ENCODE data around the gene PTPRK.
"Not testable (repeated sequence)": the region's sequence is repeated elsewhere in the genome, so short reads cannot be mapped to it uniquely, and the experiment has no call there.

PTPRK gene

DNA sequence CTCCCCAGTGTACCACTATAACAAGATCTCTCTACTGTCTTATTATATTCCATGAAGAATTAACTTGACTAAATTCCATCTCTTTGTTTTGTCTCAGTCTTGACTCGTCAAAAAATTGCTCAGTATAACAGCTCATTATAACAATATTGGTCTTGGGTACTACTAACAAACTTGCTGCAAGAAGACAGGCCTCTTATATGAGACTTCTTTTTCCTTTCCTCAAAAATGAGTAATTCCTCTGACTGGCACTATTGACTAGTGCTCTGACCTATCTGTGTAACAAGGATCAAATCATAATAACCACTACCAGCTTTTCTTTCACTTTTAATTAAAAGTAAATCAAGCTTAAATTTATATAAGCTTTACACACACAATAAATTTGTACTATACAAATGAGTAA is 528.3 kb downstream of the PTPRK start:
- Mint-ChIP-seq H3K4me3 (no peak overlapping the region), H3K27me3 (ENCODE audit: low read depth) (no peaks in the 10 kb centered on the region), H3K4me1 (no peaks in the 10 kb centered on the region), H3K36me3 (ENCODE audit: low read depth) (peaks cover 22% of the 10 kb centered on the region), H3K9me3 (no peaks in the 10 kb centered on the region), H3K27ac (no peak overlapping the region)
- TF ChIP-seq, protein P1, sequence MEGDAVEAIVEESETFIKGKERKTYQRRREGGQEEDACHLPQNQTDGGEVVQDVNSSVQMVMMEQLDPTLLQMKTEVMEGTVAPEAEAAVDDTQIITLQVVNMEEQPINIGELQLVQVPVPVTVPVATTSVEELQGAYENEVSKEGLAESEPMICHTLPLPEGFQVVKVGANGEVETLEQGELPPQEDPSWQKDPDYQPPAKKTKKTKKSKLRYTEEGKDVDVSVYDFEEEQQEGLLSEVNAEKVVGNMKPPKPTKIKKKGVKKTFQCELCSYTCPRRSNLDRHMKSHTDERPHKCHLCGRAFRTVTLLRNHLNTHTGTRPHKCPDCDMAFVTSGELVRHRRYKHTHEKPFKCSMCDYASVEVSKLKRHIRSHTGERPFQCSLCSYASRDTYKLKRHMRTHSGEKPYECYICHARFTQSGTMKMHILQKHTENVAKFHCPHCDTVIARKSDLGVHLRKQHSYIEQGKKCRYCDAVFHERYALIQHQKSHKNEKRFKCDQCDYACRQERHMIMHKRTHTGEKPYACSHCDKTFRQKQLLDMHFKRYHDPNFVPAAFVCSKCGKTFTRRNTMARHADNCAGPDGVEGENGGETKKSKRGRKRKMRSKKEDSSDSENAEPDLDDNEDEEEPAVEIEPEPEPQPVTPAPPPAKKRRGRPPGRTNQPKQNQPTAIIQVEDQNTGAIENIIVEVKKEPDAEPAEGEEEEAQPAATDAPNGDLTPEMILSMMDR (IDR thresholded peaks at IDR 0.05; ENCODE audit: unreplicated experiment in 3 of 3) = no peak

DNA sequence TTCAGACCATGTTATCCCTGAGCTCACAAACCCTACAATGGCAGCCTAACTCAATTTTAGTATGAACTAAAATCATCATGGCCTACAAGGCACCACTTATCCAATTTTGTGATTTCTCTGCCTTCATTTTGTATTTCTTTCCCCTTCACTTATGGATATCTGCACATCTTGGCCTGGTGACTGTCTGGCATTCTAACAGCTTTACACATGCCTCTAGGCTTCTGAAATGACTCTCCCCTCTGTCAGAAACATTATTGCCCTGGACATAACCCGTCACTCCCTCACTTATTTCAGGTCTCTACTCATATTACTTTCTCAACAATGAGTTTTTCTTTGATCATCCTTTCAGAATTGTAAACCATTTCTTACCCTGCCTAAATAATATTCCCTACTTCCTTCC is 530.3 kb downstream of the PTPRK start:
- no peak overlapping the region for H3K4me3 Mint-ChIP-seq
- H3K36me3 Mint-ChIP-seq (ENCODE audit: low read depth) = peaks cover 22% of the 10 kb centered on the region
- TF ChIP-seq, protein P1 (IDR thresholded peaks at IDR 0.05; ENCODE audit: unreplicated experiment in 3 of 3) = no peak
- no peaks in the 10 kb centered on the region for H3K27me3 Mint-ChIP-seq (ENCODE audit: low read depth)
- H3K9me3 Mint-ChIP-seq = no peaks in the 10 kb centered on the region
- H3K4me1 Mint-ChIP-seq = no peaks in the 10 kb centered on the region
- H3K27ac Mint-ChIP-seq = no peak overlapping the region

DNA sequence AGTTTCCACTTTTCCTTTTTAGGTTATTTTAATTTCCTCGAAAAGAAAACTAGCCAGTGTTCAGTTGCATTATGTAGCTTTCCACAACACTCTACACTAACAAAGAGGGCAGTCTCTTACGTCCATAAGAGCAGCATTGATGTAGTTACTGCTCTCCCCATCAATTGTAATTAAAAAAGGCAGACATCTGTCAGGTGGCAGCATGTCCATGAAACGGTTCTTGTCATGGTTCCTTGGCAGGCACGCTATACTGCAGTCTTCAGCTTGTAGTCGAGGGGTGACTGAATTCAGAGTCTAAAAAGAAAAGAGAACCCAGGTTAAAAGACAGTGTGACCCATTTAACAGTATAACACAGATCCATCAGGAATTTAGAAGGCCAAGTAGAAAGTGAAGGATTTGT is 539.4 kb downstream of the PTPRK start:
- H3K27ac Mint-ChIP-seq = no peak overlapping the region
- H3K36me3 Mint-ChIP-seq (ENCODE audit: low read depth) = peaks cover 64% of the 10 kb centered on the region
- no peaks in the 10 kb centered on the region for H3K27me3 Mint-ChIP-seq (ENCODE audit: low read depth)
- no peaks in the 10 kb centered on the region for H3K9me3 Mint-ChIP-seq
- H3K4me1 Mint-ChIP-seq = no peaks in the 10 kb centered on the region
- no peak overlapping the region for H3K4me3 Mint-ChIP-seq
- TF ChIP-seq, protein P1 (IDR thresholded peaks at IDR 0.05; ENCODE audit: unreplicated experiment in 3 of 3) = no peak

DNA sequence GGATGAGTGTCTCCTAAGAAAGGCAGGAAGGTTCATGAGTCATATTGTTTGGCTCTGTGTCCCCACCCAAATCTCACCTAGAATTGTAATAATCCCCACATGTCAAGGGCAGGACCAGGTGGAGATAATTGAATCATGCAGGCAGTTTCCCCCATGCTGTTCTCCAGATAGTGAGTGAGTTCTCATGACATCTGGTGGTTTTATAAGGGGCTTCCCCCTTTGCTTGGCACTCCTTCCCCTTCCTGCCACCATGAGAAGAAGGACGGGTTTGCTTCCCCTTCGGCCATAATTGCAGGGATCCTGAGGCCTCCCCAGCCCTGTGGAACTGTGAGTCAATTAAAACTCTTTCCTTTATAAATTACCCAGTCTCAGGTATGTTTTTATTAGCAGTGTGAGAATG is 542.2 kb downstream of the PTPRK start:
- H3K27me3 Mint-ChIP-seq (ENCODE audit: low read depth) = not testable (repeated sequence)

GRCh38 chr6:127976796-127977195 is 543.6 kb downstream of the PTPRK start:
- no peaks in the 10 kb centered on the region for H3K27me3 Mint-ChIP-seq (ENCODE audit: low read depth)
- H3K27ac Mint-ChIP-seq = no peak overlapping the region
- H3K4me3 Mint-ChIP-seq = no peak overlapping the region
- H3K4me1 Mint-ChIP-seq = no peaks in the 10 kb centered on the region
- H3K9me3 Mint-ChIP-seq = no peaks in the 10 kb centered on the region
- TF ChIP-seq, protein P1 (IDR thresholded peaks at IDR 0.05; ENCODE audit: unreplicated experiment in 3 of 3) = no peak
- peaks cover 74% of the 10 kb centered on the region for H3K36me3 Mint-ChIP-seq (ENCODE audit: low read depth)

More for the DNA sequence above, 542.2 kb downstream of the PTPRK start:
- peaks cover 70% of the 10 kb centered on the region for H3K36me3 Mint-ChIP-seq (ENCODE audit: low read depth)
- H3K4me1 Mint-ChIP-seq, H3K27ac Mint-ChIP-seq, H3K9me3 Mint-ChIP-seq, H3K4me3 Mint-ChIP-seq: not testable (repeated sequence)

DNA sequence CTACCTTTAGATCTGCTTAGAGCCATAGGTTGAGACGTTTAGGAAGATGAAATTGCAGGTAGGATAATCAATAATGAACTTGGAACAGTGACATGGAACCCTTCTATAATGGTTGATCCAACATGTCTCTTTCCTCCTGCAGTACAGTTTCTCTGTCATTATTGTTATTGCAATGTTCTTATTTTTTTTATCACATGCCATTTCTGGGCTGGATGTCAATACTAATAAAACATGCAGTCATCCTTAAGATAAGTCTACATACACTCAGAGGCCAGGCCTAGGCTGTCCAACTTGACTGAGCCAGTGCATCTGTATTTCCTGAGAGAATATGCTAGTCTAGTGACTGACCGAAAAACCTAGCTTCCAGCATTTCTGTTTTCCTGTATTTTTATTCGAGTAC is 544.3 kb downstream of the PTPRK start:
- Mint-ChIP-seq H3K36me3 (ENCODE audit: low read depth) (peaks cover 74% of the 10 kb centered on the region), H3K9me3 (no peaks in the 10 kb centered on the region), H3K27ac (no peak overlapping the region), H3K4me3 (no peak overlapping the region), H3K27me3 (ENCODE audit: low read depth) (no peaks in the 10 kb centered on the region), H3K4me1 (no peaks in the 10 kb centered on the region)
- TF ChIP-seq, protein P1 (IDR thresholded peaks at IDR 0.05; ENCODE audit: unreplicated experiment in 3 of 3) = no peak

Data from nephron (organoid).